GM18502 (cell line): ENCODE results near the gene GTF3C1.

Source experiments
- ATAC-seq: cut with Tn5 transposase; IDR thresholded peaks from one replicate; pipeline ENCODE4 v1.9.1; 2021; ENCODE audit warnings: mild to moderate bottlenecking; ENCODE audit not compliant: unreplicated experiment, poor library complexity

The GTF3C1 gene

GRCh38 chr16:27491894-27492587, 57.7 kb downstream of the GTF3C1 start:
- no peak for ATAC-seq

DNA sequence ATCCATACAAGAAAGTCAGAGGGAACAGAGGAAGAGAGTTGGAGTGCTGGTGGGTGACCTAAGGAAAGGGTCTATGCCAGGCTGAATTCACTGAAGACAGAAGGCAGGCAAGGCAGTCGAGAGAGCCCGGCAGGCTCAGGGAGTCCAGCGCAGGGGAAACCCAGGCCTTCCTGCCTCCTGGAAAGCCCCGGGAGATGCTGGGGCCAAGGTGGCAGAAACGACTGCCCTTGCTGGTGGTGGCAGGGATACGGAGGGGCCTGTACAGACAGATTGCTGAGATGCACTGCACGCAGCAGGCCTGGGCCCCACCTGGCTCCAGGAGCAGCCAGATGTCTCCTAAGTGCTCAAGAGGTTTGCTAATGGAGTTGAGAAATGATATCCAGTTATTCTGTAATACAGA, 59.8 kb downstream of the GTF3C1 start:
- no peak for ATAC-seq

DNA sequence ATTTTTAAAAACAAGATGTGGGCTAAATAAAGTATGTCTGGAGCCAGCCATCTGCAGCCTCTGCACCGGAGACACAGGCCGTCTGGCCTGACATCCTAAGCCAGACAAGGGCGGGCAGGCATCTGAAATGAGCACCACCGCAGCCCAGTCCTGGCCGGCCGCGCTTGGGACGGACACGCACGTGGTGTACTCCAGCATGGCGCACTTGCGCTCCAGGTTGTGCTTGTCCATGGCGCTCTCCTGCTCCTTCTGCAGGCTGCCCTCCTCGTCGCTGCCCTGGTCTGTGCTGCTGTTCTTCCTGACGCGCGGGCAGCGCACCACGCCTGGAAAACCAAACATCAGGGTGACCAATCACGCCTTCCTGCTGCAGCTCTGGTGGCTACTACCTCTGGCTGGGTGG, 60.3 kb downstream of the GTF3C1 start:
- no peak for ATAC-seq

- no peak for ATAC-seq
Observed at GRCh38 chr16:27486760-27487159, 63.0 kb downstream of the GTF3C1 start.

- no peak for ATAC-seq
Observed at GRCh38 chr16:27486344-27486743, 63.4 kb downstream of the GTF3C1 start.

DNA sequence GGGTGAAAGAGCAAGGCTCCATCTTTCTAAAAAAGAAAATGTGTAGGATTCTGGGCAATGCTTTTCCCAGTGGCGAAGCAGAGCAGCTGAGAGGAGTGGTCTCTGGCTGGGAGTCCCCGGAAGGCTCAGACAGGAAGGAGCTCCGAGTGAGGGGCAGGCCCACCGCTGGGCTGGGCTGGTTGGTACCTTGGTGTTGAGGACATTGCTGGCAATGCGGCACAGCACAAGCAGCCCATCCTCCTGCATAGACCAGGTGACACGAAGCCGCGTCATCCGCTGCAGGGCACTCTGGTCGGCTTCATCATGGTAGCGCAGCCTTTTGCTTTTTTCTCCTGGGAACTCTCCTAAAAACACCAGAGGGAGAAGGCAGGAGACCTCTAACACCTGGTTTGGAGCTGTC, 63.9 kb downstream of the GTF3C1 start:
- no peak for ATAC-seq

GRCh38 chr16:27485126-27485525, 64.6 kb downstream of the GTF3C1 start:
- ATAC-seq, result no peak

- ATAC-seq, result no peak
Observed at GRCh38 chr16:27483624-27484023, 66.1 kb downstream of the GTF3C1 start.

DNA sequence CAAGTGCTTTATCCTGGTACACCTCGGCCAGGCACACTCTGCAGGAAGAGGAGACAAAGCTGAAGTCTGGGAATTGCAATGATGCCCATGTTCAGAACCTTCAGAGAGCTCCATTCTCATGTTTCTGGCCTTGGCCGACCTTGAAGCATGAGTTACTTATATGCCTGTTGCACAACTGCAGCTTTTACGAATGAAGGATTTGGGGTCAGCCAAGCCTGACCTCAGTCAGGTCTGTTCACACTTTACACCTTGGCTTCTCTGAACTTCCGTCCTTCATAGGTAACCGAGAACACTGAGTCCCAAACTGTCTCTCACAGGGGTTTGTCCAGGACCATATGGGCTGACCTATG, 66.7 kb downstream of the GTF3C1 start:
- no peak for ATAC-seq

DNA sequence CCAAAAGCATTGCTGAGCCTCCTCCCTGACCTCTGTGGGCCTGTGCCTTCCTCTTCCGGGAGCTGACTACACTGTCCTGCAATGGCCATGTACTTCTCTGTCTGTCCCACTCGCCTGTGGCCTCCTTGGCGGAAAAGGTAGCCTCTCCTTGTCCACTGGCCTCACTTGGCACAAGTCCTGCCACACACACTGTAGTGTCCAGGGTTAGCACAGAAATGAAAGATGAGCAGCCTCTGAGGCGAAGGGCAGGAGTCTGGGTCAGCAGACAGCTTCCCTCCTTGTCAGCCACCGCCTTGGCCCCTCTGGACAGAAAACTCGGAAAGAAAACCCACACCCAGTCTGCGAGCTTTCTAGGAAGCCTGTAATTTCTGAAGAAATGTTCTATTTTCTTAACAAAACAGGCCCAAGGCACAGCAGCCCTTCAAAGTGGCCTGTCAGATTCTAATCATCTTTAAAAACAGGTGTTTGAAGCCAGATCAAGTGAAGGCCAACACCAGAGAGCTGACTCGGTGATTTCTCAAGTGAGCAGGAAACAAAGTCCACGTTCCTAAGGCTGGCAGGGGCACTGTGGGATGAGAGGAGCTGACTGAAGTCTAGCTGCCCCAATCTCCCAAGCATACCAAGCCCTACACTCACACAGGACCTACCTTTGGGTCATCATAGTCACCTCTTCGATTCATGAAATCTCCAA, 67.2 kb downstream of the GTF3C1 start:
- no peak for ATAC-seq

DNA sequence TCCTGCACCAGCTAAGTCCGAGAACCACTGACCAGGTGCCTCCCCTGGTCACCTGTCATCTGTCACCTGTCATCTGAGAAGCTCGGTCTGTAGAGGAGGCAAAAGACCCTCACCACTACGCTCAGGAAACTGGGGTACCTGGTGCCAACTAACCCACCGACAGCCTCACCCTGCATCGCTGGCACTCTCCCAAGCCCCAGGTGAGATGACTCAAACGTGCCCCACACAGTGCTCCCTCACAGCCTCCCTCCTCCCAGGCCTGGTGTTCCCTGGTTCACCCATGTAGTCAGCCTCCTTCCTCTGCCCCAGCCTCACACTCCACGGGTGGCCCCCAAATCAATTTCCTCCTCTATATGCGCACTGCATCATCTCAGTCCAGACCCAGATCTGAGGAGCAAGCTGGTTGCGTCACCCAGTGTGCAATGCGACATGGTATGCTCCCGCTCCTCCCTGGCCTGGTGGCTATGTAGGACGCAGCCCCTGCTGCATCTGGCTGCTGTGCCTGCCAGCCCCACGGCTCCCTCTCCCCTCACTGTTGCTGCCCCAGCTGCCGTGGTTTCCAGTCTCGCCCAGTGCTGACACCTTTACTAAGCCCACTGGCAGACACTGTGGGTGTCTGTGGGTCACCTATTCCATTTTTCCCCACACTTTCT, 68.3 kb downstream of the GTF3C1 start:
- ATAC-seq, result no peak

- ATAC-seq, result no peak
Observed at GRCh38 chr16:27480761-27481160, 69.0 kb downstream of the GTF3C1 start.

DNA sequence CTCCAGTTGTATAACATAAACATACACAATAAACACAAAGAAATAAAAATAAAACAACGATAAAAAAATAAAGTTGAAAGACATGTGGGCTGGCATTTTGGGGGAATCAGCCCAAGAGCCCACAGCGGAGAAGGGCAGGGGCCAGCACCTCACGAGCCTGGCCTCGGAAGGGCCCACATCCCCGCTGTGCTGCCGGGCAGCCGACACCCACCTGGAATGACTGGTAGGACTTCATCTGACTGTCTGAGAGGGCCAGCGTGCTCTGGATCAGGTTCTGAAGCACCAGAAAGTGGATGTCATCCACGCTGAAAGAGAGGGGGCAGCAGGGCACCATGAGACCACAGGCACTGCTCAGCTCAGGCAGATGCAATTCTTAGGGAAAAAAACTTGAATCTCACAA, 73.5 kb downstream of the GTF3C1 start:
- no peak for ATAC-seq

DNA sequence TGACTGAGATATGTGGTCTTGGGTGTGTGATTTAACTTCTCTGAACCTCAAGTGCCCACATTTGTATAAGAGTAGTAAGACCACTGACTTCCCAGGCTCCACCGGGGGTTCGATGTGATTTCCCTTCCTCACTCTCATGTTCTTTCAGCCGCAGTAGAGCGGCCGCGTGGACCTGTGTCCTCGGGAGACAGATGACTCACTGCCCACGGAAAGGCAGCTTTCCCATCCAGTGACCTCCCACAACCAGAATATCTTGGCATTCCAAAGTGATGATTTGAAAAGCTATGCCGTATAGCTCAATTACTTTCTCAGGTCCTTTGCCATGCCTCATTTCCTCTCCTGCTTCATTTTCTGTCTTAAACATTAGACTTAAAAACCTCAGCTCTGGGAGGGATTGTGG, 74.2 kb downstream of the GTF3C1 start:
- ATAC-seq, result no peak

- no peak for ATAC-seq
Observed at GRCh38 chr16:27474921-27475320, 74.8 kb downstream of the GTF3C1 start.

DNA sequence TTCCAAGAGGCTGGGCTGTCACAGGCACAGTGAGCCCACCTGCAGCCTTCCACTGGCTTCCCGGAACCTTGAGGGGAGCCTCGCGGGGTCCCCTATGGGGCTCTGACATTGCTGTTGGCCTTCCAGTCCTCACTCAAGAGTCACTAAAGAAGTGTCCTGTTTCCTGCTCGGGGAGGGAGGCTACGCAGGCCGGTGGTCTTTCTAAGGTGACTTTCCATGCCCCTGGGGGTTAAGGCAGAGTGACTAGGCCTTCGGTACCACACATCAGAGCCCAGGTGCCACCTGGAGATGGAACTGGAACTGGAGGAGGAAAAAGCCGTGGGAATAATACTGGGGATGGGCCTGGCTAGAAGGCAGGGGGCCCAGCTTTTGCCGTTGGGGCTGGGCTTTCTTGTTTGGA, 75.7 kb downstream of the GTF3C1 start:
- no peak for ATAC-seq

DNA sequence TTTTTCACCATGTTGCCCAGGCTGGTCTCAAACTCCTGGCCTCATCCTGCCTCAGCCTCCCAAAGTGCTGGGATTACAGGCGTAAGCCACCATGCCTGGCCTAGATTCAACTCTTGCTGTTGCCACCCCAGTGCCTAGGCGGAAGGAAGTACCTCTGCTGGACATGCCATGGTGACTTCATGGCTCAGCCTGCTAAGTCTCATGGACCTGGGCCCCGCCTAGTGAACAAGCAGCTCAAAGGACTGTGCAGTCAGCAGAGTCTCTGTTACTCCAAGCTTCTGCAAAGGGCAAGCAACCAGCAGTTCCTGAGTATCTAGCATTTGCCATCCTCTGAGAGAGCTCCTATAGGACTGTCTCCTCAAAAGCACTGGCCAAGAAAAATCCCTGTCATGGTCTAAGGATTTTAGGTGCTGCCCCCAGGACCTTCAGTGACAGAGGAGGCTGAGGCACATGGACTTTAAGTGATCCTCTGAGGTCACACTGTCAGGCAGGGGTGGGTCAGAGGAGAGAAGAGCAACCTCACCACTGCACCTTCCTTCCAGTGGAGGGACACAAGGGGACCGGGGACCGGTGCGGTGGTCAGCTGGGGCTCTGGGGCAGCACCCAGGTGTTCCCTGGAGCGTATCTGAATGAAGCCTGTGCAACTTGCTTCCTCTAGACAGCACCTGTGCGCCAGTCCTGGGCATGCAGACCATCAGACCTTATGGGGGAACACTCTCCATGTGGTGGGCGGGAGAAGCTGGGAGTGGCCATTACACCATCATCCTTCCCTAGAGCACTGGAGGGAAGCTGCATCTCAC, 76.4 kb downstream of the GTF3C1 start:
- ATAC-seq, result no peak

GRCh38 chr16:27472091-27473020, 77.4 kb downstream of the GTF3C1 start:
- ATAC-seq, result no peak

DNA sequence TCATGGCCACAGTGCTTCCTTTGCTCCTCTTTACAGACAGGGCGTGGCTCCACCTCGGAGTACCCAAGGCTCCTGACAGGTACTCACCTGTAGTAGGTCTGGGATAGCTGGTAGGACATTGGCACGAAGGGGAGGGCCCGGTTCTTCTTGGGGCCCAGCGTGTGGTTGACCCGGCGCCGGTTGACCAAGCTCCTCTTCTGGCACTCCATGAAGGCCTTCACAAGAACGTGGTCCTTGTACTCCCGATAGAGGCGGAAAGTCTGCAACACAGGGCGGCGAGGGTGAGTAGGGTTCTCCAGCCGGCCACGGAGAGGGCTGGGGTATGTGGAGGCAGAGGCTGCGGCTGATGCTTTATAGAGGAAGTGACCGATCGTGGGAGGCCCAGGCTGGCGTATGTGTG, 78.1 kb downstream of the GTF3C1 start:
- no peak for ATAC-seq
